Left lung (tissue), 10 donors: ENCODE data around the gene APEH. TPM values are rescaled to one million over a fixed set of nuclear protein-coding genes. Genes with fewer than 3 reads are reported as not detected.

ENCODE experiments used
- ATAC-seq: fragments of 200-7000 bp; cut with Tn5 transposase; one replicate; pipeline ENCODE4 v1.9.1; 2020; ENCODE audit warnings: moderate library complexity
- DNase-seq, 4 donors: peaks; one replicate each; pipeline ENCODE4 v3.0.0-alpha.2; 2013 to 2020
- H3K27ac ChIP-seq, 2 donors: fragments of 200-600 bp; sonication (generic) in 1 of 2; one replicate each; pipeline versions ENCODE4 v1.5.0 to v1.8.0; 2020 to 2021
- H3K27me3 ChIP-seq, 2 donors: fragments of 200-600 bp; sonication (generic) in 1 of 2; one replicate each; pipeline versions ENCODE4 v1.5.0 to v1.8.0; 2020 to 2021
- H3K36me3 ChIP-seq, 2 donors: fragments of 200-600 bp; sonication (generic) in 1 of 2; one replicate each; pipeline versions ENCODE4 v1.5.0 to v1.8.0; 2020 to 2021
- H3K4me1 ChIP-seq, 2 donors: fragments of 200-600 bp; one replicate each; pipeline ENCODE4 v1.8.0; 2021
- H3K4me3 ChIP-seq, 2 donors: fragments of 200-600 bp; sonication (generic) in 1 of 2; one replicate each; pipeline versions ENCODE4 v1.5.0 to v1.8.0; 2020 to 2021; ENCODE audit warnings: mild to moderate bottlenecking in 1 of 2
- H3K9me3 ChIP-seq, 2 donors: fragments of 200-600 bp; sonication (generic) in 1 of 2; one replicate each; pipeline versions ENCODE4 v1.5.0 to v1.8.0; 2020 to 2021
- intact Hi-C, 2 donors: fragments of 100-400 bp; cut with DNase I; formaldehyde crosslinking; loops; one replicate each; pipeline versions ENCODE4 v1.11.2 to v1.14.2; 2022
- polyA plus RNA-seq, 6 donors: library from polyadenylated mRNA; unstranded; fragments of 120-200 nt; gene quantifications; one replicate each; pipeline ENCODE4 v1.2.1, GENCODE V29; 2013; ENCODE audit not compliant: insufficient read length in 6 of 6
- total RNA-seq, 2 donors: library from RNA; stranded (reverse); fragmentation: NEBNext Ultra II Directional; extraction: Animal tissue kit (Norgen Biotek cat#: 25700); gene quantifications; one replicate each; pipeline ENCODE4 v1.2.1, GENCODE V29; 2021
- TF ChIP-seq, protein P1 (sequence below), 2 donors: fragments of 200-600 bp; sonication (generic) in 1 of 2; IDR thresholded peaks; one replicate each; pipeline versions ENCODE4 v1.5.0 to v1.8.0; 2021; ENCODE audit warnings: antibody characterized with exemption in 2 of 2
- donor health status: DM: no; HTN: yes; CAD: no.
- donor health status: DM: no; HTN: no; CAD: no.

Gene APEH
- total and polyA plus RNA-seq, 8 donors, result 88.6 to 122 (median 105) TPM

- DNase-seq, result peak in 1 of 4 donors; percentile 73
- peak overlapping the region; percentile 93 to 98 for H3K27ac ChIP-seq
- TF ChIP-seq, protein P1, sequence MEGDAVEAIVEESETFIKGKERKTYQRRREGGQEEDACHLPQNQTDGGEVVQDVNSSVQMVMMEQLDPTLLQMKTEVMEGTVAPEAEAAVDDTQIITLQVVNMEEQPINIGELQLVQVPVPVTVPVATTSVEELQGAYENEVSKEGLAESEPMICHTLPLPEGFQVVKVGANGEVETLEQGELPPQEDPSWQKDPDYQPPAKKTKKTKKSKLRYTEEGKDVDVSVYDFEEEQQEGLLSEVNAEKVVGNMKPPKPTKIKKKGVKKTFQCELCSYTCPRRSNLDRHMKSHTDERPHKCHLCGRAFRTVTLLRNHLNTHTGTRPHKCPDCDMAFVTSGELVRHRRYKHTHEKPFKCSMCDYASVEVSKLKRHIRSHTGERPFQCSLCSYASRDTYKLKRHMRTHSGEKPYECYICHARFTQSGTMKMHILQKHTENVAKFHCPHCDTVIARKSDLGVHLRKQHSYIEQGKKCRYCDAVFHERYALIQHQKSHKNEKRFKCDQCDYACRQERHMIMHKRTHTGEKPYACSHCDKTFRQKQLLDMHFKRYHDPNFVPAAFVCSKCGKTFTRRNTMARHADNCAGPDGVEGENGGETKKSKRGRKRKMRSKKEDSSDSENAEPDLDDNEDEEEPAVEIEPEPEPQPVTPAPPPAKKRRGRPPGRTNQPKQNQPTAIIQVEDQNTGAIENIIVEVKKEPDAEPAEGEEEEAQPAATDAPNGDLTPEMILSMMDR (IDR thresholded peaks at IDR 0.05), result no peak
- no peaks in the 10 kb centered on the region for H3K27me3 ChIP-seq
- peaks cover 0 to 54% of the 10 kb centered on the region in 2 donors for H3K36me3 ChIP-seq
- intact Hi-C loops, result no loop called here
- H3K9me3 ChIP-seq, result no peaks in the 10 kb centered on the region
- peak overlapping the region; percentile 95 to 99 for H3K4me3 ChIP-seq
- no peak for ATAC-seq
- peaks cover 26 to 66% of the 10 kb centered on the region in 2 donors for H3K4me1 ChIP-seq
These were observed 48.7 kb downstream of the APEH start for GRCh38 chr3:49722896-49723295.

- ATAC-seq (peak; percentile 43), DNase-seq (peak in 3 of 4 donors; percentile 59 to 92 (median 78))
- peak overlapping the region; percentile 93 to 98 for H3K27ac ChIP-seq
- TF ChIP-seq, protein P1 (IDR thresholded peaks at IDR 0.05), result no peak
- H3K4me3 ChIP-seq, result peak overlapping the region; percentile 95 to 99
- H3K27me3 ChIP-seq, result no peaks in the 10 kb centered on the region
- no peaks in the 10 kb centered on the region for H3K9me3 ChIP-seq
- peaks cover 26 to 62% of the 10 kb centered on the region in 2 donors for H3K4me1 ChIP-seq
- H3K36me3 ChIP-seq, result peaks cover 0 to 58% of the 10 kb centered on the region in 2 donors
- intact Hi-C loops, result no loop called here
These were observed 49.1 kb downstream of the APEH start for GRCh38 chr3:49723296-49723627.

- intact Hi-C loops, result no loop called here
- peaks cover 22 to 56% of the 10 kb centered on the region in 2 donors for H3K4me1 ChIP-seq
- no peaks in the 10 kb centered on the region for H3K27me3 ChIP-seq
- DNase-seq (peak; percentile 90 to 99 (median 98)), ATAC-seq (peak; percentile 87)
- H3K4me3 ChIP-seq, result peak within 1 kb of the TSS; percentile 95 to 99
- H3K27ac ChIP-seq, result peak within 1 kb of the TSS; percentile 93 to 98
- peaks cover 0 to 64% of the 10 kb centered on the region in 2 donors for H3K36me3 ChIP-seq
- no peaks in the 10 kb centered on the region for H3K9me3 ChIP-seq
- TF ChIP-seq, protein P1 (IDR thresholded peaks at IDR 0.05), result no peak
These were observed 49.7 kb downstream of the APEH start, which contains the start of gene GMPPB for GRCh38 chr3:49723628-49724551. TSS of gene GMPPB (minus strand) at chr3:49723951. CDS start at chr3:49723726, 225 bp downstream.

- Histone ChIP-seq H3K4me1 (peaks cover 19 to 50% of the 10 kb centered on the region in 2 donors), H3K36me3 (peaks cover 0 to 68% of the 10 kb centered on the region in 2 donors), H3K27ac (peak overlapping the region; percentile 93 to 98), H3K27me3 (no peaks in the 10 kb centered on the region), H3K4me3 (peak overlapping the region; percentile 95 to 99), H3K9me3 (no peaks in the 10 kb centered on the region)
- TF ChIP-seq, protein P1 (IDR thresholded peaks at IDR 0.05), result no peak
- DNase-seq, result peak in 1 of 4 donors; percentile 76
- intact Hi-C loops, result no loop called here
- ATAC-seq, result no peak
These were observed 50.4 kb downstream of the APEH start for GRCh38 chr3:49724586-49724985.
